GM23338 (cell line): ENCODE results near the gene PAK4. TPM values are rescaled to one million over a fixed set of nuclear protein-coding genes. Genes with fewer than 3 reads are reported as not detected.

Experiments used
- ATAC-seq: fragments of 200-7000 bp; cut with Tn5 transposase; 3 replicates; pipeline ENCODE4 v1.9.1; 2020
- DNase-seq: peaks from one replicate; pipeline ENCODE4 v3.0.0-alpha.2; 2015; ENCODE audit warnings: low spot score
- H2AFZ ChIP-seq: fragments of 200-600 bp; sonication (generic); 2 replicates; pipeline ENCODE4 v1.8.0; 2016; ENCODE audit warnings: antibody characterized with exemption, mild to moderate bottlenecking, moderate library complexity
- H3F3A ChIP-seq: fragments of 200-600 bp; sonication (generic); replicated peaks from 2 replicates; pipeline ENCODE4 v1.8.0; 2017; ENCODE audit warnings: antibody characterized with exemption, mixed run types, low read depth
- H3K27ac ChIP-seq: fragments of 200-600 bp; sonication (generic); 2 replicates; pipeline ENCODE4 v1.6.1; 2016; ENCODE audit warnings: low read depth
- H3K27me3 ChIP-seq: fragments of 200-600 bp; sonication (generic); 2 replicates; pipeline ENCODE4 v1.8.0; 2016; ENCODE audit warnings: mild to moderate bottlenecking, mixed run types, moderate library complexity; ENCODE audit not compliant: insufficient read depth
- H3K36me3 ChIP-seq: fragments of 200-600 bp; sonication (generic); 2 replicates; pipeline ENCODE4 v1.8.0; 2016; ENCODE audit warnings: mild to moderate bottlenecking; ENCODE audit not compliant: insufficient read depth
- H3K4me1 ChIP-seq: fragments of 200-600 bp; sonication (generic); 2 replicates; pipeline ENCODE4 v1.8.0; 2016; ENCODE audit warnings: mild to moderate bottlenecking, moderate library complexity; ENCODE audit not compliant: insufficient read depth
- H3K4me2 ChIP-seq: fragments of 200-600 bp; sonication (generic); 2 replicates; pipeline ENCODE4 v1.7.1; 2017; ENCODE audit warnings: mixed run types
- H3K4me3 ChIP-seq: fragments of 200-600 bp; sonication (generic); 2 replicates; pipeline ENCODE4 v1.6.1; 2016; ENCODE audit warnings: mixed run types
- H3K79me2 ChIP-seq: fragments of 200-600 bp; sonication (generic); replicated peaks from 2 replicates; pipeline ENCODE4 v1.8.0; 2017; ENCODE audit warnings: mild to moderate bottlenecking; ENCODE audit not compliant: insufficient read depth
- H3K9me2 ChIP-seq: fragments of 200-600 bp; sonication (generic); 2 replicates; pipeline ENCODE4 v1.8.0; 2017; ENCODE audit not compliant: insufficient read depth
- H4K20me1 ChIP-seq: fragments of 200-600 bp; sonication (generic); replicated peaks from 2 replicates; pipeline ENCODE4 v1.8.0; 2017; ENCODE audit warnings: mild to moderate bottlenecking; ENCODE audit not compliant: insufficient read depth
- H3K27ac Mint-ChIP-seq: 2 replicates; pipeline ENCODE4 v1.8.0; 2020; ENCODE audit warnings: inconsistent platforms, mild to moderate bottlenecking, moderate library complexity, mixed read lengths
- H3K27me3 Mint-ChIP-seq: 3 replicates; pipeline ENCODE4 v1.8.0; 2022; ENCODE audit warnings: low read depth, mild to moderate bottlenecking, moderate library complexity, mixed read lengths, inconsistent platforms; ENCODE audit not compliant: insufficient read depth, poor library complexity
- H3K36me3 Mint-ChIP-seq: 3 replicates; pipeline ENCODE4 v1.8.0; 2021; ENCODE audit warnings: low read depth, mild to moderate bottlenecking, inconsistent platforms, moderate library complexity, mixed read lengths
- H3K4me1 Mint-ChIP-seq: 3 replicates; pipeline ENCODE4 v1.8.0; 2020; ENCODE audit warnings: mild to moderate bottlenecking, inconsistent platforms, mixed read lengths
- H3K4me3 Mint-ChIP-seq: 3 replicates; pipeline ENCODE4 v1.8.0; 2021; ENCODE audit warnings: moderate library complexity, mild to moderate bottlenecking, inconsistent platforms, mixed read lengths
- H3K9me3 Mint-ChIP-seq: 3 replicates; pipeline ENCODE4 v1.8.0; 2020; ENCODE audit warnings: moderate library complexity, mild to moderate bottlenecking, inconsistent platforms, mixed read lengths
- CREB1 ChIP-seq: fragments of 250-450 bp; sonication (Bioruptor Pico); IDR thresholded peaks from 2 replicates; pipeline ENCODE4 v1.5.0; 2020; ENCODE audit warnings: low read depth, mild to moderate bottlenecking, moderate library complexity
- EZH2 ChIP-seq: fragments of 200-600 bp; sonication (generic); IDR thresholded peaks from one replicate; pipeline ENCODE4 v1.8.0; 2017; ENCODE audit warnings: antibody characterized with exemption, mild to moderate bottlenecking, low read depth; ENCODE audit not compliant: unreplicated experiment
- EZH2phosphoT487 ChIP-seq: fragments of 200-600 bp; sonication (generic); IDR thresholded peaks from one replicate; pipeline ENCODE4 v1.8.1; 2018; ENCODE audit warnings: antibody characterized with exemption; ENCODE audit not compliant: unreplicated experiment
- JUNB ChIP-seq: IDR thresholded peaks from one replicate; pipeline ENCODE4 v1.6.1; 2016; ENCODE audit warnings: antibody characterized with exemption; ENCODE audit not compliant: unreplicated experiment
- NANOG ChIP-seq: IDR thresholded peaks from 2 replicates; pipeline ENCODE4 v1.6.1; 2016; ENCODE audit warnings: antibody characterized with exemption, borderline replicate concordance
- POLR2AphosphoS5 ChIP-seq: IDR thresholded peaks from 2 replicates; pipeline ENCODE4 v1.6.1; 2016; ENCODE audit warnings: antibody characterized with exemption, low read depth
- REST ChIP-seq: IDR thresholded peaks from one replicate; pipeline ENCODE4 v1.6.1; 2018; ENCODE audit warnings: antibody characterized with exemption; ENCODE audit not compliant: unreplicated experiment
- STAT1 ChIP-seq: IDR thresholded peaks from one replicate; pipeline ENCODE4 v1.6.1; 2016; ENCODE audit warnings: antibody characterized with exemption; ENCODE audit not compliant: unreplicated experiment
- ZNF114 ChIP-seq: fragments of 250-450 bp; sonication (Bioruptor Pico); IDR thresholded peaks from 2 replicates; pipeline ENCODE4 v1.5.0; 2020; ENCODE audit warnings: mild to moderate bottlenecking, moderate library complexity
- polyA plus RNA-seq: library from polyadenylated mRNA; unstranded; fragments of >200 nt; fragmentation: Nextera tagmentation; extraction: Ambion mirVana; gene quantifications from 2 replicates; pipeline ENCODE4 v1.2.1, GENCODE V29; 2016
- total RNA-seq: library from RNA; depleted of rRNA; stranded (reverse); fragments of >200 nt; shearing (Covaris generic); gene quantifications from 2 replicates; pipeline ENCODE4 v1.2.3, GENCODE V29; 2014
- TF ChIP-seq, protein P1 (sequence below): IDR thresholded peaks from 2 replicates; pipeline ENCODE4 v1.6.1; 2016; ENCODE audit warnings: antibody characterized with exemption
- TF ChIP-seq, protein P2 (sequence below), 2 experiments: fragments of 200-600 bp in 1 of 2; sonication (generic) in 1 of 2; conservative IDR thresholded peaks; 2 replicates each; pipeline versions ENCODE4 v1.5.1 to v1.6.1; 2016 to 2017; ENCODE audit warnings: antibody characterized with exemption in 2 of 2, low read depth in 2 of 2, mild to moderate bottlenecking in 2 of 2, moderate library complexity in 1 of 2
- TF ChIP-seq, protein P3 (sequence below): fragments of 250-450 bp; sonication (Bioruptor Pico); IDR thresholded peaks from 2 replicates; pipeline ENCODE4 v1.5.0; 2020; ENCODE audit warnings: mild to moderate bottlenecking, moderate library complexity

The PAK4 gene
- total and polyA plus RNA-seq, 2 experiments from 2014 or later = 28.7 to 35.4 TPM

GRCh38 chr19:39080431-39080830 is 45.2 kb upstream of the PAK4 start:
- no peak for DNase-seq
- H3K4me3 ChIP-seq = no peak overlapping the region
- Mint-ChIP-seq H3K36me3 (no peaks in the 10 kb centered on the region; the same call in 2 of the 3 replicates), H3K27me3 (peaks cover 31% of the 10 kb centered on the region), H3K27ac (no peak overlapping the region), H3K9me3 (no peaks in the 10 kb centered on the region), H3K4me3 (no peak overlapping the region), H3K4me1 (peaks cover 19% of the 10 kb centered on the region; the same call in 2 of the 3 replicates)
- no peak overlapping the region for H3K27ac ChIP-seq
- H3K36me3 ChIP-seq = no peaks in the 10 kb centered on the region
- no peak overlapping the region for H3K4me2 ChIP-seq
- no peaks in the 10 kb centered on the region for H4K20me1 ChIP-seq
- H3K79me2 ChIP-seq = no peaks in the 10 kb centered on the region
- TF ChIP-seq JUNB = no peak
- TF ChIP-seq POLR2AphosphoS5 = no peak
- TF ChIP-seq NANOG = no peak
- no peak for TF ChIP-seq STAT1
- no peak for TF ChIP-seq REST
- TF ChIP-seq EZH2 = no peak
- TF ChIP-seq ZNF114 (CRISPR knock-in tag) = no peak
- TF ChIP-seq, protein P1, sequence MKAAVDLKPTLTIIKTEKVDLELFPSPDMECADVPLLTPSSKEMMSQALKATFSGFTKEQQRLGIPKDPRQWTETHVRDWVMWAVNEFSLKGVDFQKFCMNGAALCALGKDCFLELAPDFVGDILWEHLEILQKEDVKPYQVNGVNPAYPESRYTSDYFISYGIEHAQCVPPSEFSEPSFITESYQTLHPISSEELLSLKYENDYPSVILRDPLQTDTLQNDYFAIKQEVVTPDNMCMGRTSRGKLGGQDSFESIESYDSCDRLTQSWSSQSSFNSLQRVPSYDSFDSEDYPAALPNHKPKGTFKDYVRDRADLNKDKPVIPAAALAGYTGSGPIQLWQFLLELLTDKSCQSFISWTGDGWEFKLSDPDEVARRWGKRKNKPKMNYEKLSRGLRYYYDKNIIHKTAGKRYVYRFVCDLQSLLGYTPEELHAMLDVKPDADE = no peak
- TF ChIP-seq, protein P2, sequence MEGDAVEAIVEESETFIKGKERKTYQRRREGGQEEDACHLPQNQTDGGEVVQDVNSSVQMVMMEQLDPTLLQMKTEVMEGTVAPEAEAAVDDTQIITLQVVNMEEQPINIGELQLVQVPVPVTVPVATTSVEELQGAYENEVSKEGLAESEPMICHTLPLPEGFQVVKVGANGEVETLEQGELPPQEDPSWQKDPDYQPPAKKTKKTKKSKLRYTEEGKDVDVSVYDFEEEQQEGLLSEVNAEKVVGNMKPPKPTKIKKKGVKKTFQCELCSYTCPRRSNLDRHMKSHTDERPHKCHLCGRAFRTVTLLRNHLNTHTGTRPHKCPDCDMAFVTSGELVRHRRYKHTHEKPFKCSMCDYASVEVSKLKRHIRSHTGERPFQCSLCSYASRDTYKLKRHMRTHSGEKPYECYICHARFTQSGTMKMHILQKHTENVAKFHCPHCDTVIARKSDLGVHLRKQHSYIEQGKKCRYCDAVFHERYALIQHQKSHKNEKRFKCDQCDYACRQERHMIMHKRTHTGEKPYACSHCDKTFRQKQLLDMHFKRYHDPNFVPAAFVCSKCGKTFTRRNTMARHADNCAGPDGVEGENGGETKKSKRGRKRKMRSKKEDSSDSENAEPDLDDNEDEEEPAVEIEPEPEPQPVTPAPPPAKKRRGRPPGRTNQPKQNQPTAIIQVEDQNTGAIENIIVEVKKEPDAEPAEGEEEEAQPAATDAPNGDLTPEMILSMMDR (conservative IDR thresholded peaks at IDR 0.05; ENCODE audit: low read depth in 2 of 2) = no peak
- no peak for TF ChIP-seq CREB1 (CRISPR knock-in tag)
- TF ChIP-seq EZH2phosphoT487 = no peak
- TF ChIP-seq, protein P3, sequence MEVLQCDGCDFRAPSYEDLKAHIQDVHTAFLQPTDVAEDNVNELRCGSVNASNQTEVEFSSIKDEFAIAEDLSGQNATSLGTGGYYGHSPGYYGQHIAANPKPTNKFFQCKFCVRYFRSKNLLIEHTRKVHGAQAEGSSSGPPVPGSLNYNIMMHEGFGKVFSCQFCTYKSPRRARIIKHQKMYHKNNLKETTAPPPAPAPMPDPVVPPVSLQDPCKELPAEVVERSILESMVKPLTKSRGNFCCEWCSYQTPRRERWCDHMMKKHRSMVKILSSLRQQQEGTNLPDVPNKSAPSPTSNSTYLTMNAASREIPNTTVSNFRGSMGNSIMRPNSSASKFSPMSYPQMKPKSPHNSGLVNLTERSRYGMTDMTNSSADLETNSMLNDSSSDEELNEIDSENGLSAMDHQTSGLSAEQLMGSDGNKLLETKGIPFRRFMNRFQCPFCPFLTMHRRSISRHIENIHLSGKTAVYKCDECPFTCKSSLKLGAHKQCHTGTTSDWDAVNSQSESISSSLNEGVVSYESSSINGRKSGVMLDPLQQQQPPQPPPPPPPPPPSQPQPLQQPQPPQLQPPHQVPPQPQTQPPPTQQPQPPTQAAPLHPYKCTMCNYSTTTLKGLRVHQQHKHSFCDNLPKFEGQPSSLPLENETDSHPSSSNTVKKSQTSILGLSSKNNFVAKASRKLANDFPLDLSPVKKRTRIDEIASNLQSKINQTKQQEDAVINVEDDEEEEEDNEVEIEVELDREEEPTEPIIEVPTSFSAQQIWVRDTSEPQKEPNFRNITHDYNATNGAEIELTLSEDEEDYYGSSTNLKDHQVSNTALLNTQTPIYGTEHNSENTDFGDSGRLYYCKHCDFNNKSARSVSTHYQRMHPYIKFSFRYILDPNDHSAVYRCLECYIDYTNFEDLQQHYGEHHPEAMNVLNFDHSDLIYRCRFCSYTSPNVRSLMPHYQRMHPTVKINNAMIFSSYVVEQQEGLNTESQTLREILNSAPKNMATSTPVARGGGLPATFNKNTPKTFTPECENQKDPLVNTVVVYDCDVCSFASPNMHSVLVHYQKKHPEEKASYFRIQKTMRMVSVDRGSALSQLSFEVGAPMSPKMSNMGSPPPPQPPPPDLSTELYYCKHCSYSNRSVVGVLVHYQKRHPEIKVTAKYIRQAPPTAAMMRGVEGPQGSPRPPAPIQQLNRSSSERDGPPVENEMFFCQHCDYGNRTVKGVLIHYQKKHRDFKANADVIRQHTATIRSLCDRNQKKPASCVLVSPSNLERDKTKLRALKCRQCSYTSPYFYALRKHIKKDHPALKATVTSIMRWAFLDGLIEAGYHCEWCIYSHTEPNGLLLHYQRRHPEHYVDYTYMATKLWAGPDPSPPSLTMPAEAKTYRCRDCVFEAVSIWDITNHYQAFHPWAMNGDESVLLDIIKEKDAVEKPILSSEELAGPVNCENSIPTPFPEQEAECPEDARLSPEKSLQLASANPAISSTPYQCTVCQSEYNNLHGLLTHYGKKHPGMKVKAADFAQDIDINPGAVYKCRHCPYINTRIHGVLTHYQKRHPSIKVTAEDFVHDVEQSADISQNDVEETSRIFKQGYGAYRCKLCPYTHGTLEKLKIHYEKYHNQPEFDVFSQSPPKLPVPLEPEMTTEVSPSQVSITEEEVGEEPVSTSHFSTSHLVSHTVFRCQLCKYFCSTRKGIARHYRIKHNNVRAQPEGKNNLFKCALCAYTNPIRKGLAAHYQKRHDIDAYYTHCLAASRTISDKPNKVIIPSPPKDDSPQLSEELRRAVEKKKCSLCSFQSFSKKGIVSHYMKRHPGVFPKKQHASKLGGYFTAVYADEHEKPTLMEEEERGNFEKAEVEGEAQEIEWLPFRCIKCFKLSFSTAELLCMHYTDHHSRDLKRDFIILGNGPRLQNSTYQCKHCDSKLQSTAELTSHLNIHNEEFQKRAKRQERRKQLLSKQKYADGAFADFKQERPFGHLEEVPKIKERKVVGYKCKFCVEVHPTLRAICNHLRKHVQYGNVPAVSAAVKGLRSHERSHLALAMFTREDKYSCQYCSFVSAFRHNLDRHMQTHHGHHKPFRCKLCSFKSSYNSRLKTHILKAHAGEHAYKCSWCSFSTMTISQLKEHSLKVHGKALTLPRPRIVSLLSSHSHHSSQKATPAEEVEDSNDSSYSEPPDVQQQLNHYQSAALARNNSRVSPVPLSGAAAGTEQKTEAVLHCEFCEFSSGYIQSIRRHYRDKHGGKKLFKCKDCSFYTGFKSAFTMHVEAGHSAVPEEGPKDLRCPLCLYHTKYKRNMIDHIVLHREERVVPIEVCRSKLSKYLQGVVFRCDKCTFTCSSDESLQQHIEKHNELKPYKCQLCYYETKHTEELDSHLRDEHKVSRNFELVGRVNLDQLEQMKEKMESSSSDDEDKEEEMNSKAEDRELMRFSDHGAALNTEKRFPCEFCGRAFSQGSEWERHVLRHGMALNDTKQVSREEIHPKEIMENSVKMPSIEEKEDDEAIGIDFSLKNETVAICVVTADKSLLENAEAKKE = no peak
- no peak overlapping the region for H2AFZ ChIP-seq
- no peaks in the 10 kb centered on the region for H3K9me2 ChIP-seq
- ATAC-seq = no peak
- no peaks in the 10 kb centered on the region for H3F3A ChIP-seq
- H3K27me3 ChIP-seq = peaks cover 33% of the 10 kb centered on the region
- H3K4me1 ChIP-seq = peaks cover 15% of the 10 kb centered on the region
